NCI-H146 treated with DMSO at 0.1 percent for 48 hours (cell line): Measurements from ENCODE around the gene IGSF11.

ENCODE experiments used
- DNase-seq: peaks from one replicate; lab custom pipeline; 2025; ENCODE audit not compliant: unreplicated experiment; lab: John Stamatoyannopoulos, UW

The IGSF11 gene

DNA sequence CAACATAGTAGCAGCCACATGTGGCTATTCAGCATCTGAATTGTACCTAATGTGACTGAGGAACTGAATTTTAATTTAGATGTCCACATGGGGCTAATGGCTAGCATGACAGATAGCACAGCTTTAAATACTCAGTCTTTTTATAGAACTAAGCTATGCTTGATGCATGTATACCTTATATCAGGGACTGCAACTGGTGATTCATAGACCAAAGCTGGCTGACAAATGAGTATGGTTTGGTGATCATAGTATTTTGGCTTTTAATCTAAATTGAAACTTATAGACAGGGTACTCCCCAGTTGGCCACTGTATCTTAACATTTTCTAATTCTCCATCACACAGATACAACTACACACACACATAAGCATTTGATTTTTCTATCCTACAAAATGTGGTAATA lies 83.6 kb downstream of the IGSF11 start:
- no peak for DNase-seq

DNA sequence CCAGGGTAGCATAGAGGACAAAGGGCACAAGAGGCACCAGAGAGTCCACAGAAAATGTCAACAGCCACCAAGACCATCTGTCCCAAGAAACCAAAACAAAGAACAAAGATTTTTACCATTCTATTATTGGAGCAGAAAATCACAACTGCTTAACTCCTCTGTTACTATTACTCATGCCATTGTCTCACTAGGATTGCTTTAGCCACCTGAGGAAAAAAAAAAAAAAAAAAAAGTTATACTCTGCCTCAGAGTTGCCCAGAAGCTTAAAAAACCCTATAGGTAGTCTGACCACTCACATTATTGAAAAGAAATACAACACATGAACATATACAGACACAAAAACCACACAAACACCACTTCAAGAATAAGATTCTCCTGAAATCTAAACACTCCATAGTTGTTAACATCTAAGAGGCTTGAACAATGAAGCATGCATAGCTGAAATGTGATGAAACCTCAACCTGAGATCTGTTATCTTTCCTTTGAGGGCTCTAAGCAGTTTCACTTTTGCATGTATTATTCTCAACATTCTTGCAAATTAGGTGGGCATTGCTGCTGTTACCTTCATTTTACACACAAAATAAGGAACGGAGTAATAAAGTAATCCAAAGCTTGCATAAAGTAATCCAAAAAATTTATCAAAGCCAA lies 85.4 kb downstream of the IGSF11 start:
- no peak for DNase-seq

- DNase-seq = no peak
Observed at GRCh38 chr3:118948146-118948545, 86.5 kb downstream of the IGSF11 start.

DNA sequence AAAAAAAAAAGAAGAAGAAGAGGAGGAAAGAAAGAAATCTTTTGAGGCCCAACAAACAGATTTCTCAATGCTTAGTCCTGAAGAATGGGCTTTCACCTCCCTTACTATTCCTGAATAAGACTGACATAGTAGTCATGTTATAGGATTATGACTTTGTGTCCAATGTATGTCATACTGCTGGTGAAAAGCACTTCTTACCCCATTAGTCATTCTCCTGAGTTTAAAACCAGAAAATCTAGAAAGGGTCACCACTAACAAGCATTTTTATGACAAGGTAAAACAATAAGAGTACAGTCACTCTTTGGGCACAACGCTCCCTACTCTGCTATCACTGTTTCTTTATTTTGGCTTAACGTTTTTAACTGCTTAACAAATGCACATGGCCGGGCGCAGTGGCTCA lies 88.2 kb downstream of the IGSF11 start:
- DNase-seq = no peak

- DNase-seq = no peak
Observed at GRCh38 chr3:118945834-118946233, 88.8 kb downstream of the IGSF11 start.

- no peak for DNase-seq
Observed at GRCh38 chr3:118943597-118943996, 91.0 kb downstream of the IGSF11 start.

DNA sequence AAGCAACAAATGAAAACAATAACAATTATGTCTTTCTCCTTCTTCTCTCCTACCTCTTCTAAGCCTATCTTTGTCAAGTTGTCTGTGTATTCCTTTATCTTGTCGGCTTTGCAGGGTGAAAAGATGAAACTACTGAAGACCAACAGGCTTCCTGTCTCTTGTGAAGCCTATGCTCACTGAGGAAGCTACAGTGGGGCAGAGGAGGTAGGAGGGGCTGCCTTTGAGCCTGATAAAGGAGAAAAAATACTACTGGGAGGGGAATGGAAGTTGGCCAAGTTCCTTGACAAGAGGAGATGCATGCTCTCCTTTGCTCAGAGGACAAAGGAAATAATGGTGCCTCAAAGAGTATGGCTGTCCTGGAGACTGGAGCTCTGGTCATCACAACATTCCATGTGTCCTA lies 92.0 kb downstream of the IGSF11 start:
- DNase-seq = no peak

DNA sequence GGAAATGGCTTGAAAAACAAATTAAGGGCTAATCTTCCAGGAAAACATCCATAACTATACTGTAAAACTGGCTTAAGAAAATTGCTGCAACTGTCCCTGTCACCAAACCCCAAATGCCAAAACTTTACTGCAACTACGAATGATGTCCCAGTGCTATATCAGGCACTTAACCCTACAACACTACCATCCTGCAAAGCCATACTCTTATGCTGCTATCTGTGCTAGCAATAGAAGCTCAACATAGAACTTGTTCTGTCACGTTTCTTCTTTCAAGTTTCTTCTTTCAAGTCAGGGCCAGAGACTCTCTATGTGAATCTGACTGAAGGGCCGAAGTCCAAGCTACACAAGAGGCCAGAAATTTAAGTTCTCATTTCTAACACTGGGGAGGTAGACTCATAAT lies 92.5 kb downstream of the IGSF11 start:
- DNase-seq = no peak

- DNase-seq = no peak
Observed at GRCh38 chr3:118941236-118941635, 93.4 kb downstream of the IGSF11 start.

DNA sequence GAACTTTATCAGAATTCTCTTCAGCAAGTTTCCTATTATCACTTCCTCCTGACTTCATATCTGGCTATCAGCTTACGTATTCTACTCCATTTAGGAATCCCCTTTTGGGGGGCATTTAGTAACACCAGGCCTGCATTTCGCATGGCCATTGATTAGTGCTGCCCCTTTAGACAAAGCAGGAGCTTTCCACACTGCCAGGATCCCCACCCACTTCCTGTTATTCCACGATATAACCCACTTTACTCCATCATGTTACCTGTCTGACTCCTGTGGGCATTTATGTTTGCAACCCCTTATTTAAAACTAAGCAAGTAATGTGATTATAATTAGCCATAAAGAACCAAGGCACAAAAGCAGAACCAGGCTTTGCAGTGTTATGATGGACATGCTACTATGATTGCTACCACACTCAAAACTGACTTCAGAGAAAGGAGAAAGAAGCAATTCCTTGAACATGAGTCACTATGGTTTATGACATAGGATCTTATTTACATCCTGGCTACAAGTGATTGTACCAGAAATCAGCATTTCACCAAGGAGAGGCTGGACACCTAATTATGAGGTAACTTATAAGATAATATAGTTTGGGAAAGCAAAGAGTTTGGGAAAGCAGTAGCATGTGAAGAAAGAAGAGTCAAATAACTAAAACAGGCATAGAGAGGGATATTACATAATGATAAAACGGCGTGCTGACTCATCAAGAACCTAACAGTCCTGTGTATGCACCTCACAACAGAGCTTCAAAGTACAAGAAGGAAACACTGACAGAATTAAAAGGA lies 96.3 kb downstream of the IGSF11 start:
- no peak for DNase-seq

- DNase-seq = no peak
Observed at GRCh38 chr3:118936811-118937210, 97.8 kb downstream of the IGSF11 start.

GRCh38 chr3:118932822-118933558 lies 101.7 kb downstream of the IGSF11 start:
- DNase-seq = no peak

GRCh38 chr3:118931996-118932395 lies 102.7 kb downstream of the IGSF11 start:
- no peak for DNase-seq

GRCh38 chr3:118927449-118927848 lies 107.2 kb downstream of the IGSF11 start:
- DNase-seq = no peak

- no peak for DNase-seq
Observed at GRCh38 chr3:118912188-118912587, 122.5 kb downstream of the IGSF11 start.

DNA sequence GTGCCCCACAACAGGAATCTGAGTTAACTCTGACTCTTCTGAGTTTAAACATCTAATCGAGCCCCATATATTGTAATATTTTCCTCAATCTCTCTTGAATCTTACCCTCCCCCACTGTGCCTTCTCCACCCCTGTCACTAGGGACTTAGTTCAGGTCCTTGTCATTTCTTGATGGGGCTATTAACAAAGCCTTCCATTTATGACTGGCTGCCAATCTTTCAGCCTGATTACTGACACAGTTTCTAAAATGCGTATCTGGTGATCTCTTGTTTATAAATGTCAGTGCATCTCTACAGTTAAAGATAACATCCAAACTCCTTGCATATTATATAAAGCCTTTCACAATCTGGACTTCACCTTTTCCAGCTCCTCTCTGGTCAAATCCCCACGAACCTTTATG lies 124.3 kb downstream of the IGSF11 start:
- DNase-seq = no peak

DNA sequence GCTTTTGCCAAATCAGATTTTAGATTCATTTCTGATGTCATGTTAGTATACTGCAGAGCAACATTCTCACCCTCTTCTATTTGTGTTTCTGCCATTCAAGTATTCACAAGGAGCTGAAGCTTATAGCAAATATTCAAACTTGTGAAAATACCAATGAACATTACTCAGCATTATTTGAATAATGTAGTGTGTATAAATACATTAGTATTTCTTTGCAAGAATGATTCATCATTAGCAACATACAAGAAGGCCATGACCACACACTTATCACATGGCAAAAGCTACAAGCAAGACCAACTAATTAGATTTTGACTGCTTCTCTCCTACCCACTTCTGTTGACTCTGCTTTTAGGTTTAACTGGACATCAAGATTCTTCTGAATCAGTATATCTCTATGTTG lies 124.9 kb downstream of the IGSF11 start:
- no peak for DNase-seq

DNA sequence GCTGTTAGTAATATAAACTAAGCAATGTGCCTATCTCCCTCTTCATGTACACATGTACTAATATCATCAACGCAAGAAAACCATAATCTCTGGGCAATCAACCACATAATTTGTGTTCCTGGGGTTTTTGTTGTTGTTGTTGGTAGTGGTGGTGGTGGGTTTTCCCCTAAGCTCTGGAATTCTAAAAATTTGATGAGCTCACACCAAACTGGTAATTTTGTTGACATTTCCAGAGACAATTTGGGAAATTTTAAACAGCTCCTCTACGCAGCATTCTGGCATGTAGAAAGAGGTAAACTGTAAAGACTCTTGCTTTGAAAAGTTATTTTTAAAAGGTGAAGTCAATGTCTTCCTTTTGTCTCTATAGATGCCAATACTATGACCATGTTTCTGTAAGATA lies 126.7 kb downstream of the IGSF11 start:
- DNase-seq = no peak

DNA sequence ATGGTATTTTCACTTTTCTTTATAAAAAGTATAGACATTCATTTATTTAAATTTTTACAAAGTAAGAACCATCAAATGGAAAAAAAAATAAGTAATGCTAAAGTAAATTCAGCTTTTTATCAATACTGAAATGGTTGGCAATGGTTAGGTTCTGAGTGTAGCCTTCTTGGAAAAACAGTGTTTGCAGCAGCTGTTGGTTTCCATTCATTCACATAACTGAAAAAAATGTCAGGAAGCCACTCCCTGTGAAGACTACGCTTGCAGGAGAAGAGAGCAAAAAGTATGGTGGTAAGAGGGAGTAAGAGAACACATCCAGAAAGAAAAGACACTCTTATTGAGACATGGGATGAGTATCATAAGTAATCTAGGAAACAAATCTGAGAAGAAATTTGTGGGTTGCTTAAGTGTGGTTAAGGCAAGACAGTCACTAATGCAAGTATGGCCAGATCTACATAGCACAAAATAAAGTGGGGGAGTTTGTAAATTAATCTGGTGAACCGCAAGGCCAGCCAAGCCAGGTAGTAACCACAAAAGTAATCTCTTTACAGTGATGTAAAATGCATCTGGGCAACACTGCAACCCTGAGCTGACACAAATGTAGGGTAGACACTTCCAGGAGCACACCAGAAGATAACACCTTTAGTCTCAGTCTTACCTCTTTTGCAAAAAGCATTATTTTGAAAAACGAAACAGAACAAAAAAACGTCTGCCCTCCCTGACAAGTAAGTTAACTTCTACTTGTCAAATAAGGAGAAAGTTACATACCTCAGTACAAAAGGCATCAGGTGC lies 133.7 kb downstream of the IGSF11 start:
- DNase-seq = no peak

DNA sequence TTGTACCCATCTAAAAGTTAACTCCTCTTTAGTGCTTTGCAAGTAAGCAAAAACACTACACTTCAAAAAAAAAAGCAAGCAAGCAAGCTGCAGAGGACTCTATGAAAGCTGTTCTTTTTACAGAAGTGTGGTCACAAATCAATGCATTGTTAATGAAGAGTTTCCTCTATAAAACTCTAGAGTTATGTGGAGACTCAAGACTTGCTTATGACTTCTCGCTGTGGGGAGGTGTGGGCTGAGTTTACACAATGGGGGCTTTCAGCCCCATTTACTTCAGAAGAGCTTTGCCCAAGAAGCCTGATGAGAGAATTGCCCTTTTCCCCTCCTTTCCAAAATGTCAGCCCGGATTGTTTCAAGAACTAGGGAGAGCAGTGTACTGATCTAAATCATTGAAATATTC lies 144.4 kb downstream of the IGSF11 start:
- no peak for DNase-seq

- no peak for DNase-seq
Observed at GRCh38 chr3:118889691-118890090, 145.0 kb downstream of the IGSF11 start.
